Erythroblast (primary cell): ENCODE results near the gene PYY.

Experiments
- GATA1 ChIP-seq: IDR thresholded peaks from 2 replicates; pipeline ENCODE4 v1.6.1; 2011; ENCODE audit warnings: low read depth, mild to moderate bottlenecking, control low read depth, low read length, moderate library complexity
- POLR2A ChIP-seq: IDR thresholded peaks from 2 replicates; pipeline ENCODE4 v1.6.1; 2011; ENCODE audit warnings: mild to moderate bottlenecking, low read length

DNA sequence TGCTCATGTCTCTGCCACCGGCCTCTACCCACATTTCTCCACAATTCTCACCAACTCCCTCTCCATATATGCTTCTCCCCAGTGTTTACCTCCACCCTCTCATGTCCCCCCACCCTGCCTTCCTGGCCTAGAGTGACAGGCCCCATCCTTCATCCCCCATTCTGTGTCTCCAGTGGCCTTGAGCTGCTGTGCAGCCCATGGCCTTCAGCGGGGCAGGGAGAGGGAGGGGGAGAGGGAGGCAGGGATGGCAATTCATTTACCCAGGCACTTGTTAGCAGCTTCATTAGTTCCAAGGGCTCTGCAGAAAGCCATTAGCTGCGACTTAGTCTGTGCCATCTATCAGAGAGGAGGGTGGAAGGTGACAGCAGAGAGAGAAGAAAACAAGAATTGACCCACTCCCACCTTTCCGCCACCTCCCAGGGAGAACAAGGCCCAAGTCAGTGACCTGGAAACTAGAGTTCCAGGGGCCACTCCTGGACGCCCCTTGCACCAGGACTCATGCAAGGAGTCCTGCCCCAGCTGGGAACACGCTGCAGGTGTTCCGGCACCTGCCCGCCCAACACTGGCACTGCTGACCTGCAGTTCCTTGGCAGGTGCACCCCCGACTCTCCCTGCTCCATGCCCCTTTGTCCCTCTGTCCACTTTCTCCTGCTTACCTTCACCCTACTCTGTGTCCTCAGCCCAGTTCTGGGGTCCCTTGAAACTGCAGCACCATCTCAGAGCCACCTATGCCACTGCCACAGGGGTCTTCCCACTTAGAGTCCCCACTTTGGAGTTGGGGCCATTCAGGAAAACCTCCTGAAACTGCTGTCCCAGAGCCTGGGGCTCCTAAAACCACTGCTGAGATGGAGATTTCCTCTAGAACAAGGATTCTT, 23.5 kb upstream of the PYY start:
- TF ChIP-seq POLR2A, result no peak
- TF ChIP-seq GATA1, result no peak
